Measurements from ENCODE around the gene FDPS. TPM values are rescaled to one million over a fixed set of nuclear protein-coding genes. Genes with fewer than 3 reads are reported as not detected.

FDPS gene
- 158 to 180 TPM (median 168 TPM) in 5 replicates for total RNA-seq (2022; extraction: Qiagen RNA extraction)

GRCh38 chr1:155308493-155309422, at the start of gene FDPS:
TSS of gene FDPS (plus strand) at chr1:155308866. CDS start at chr1:155309790, 924 bp downstream.

GRCh38 chr1:155261852-155262673, 46.6 kb upstream of the FDPS start, which contains the start of gene SCAMP3:
TSS of gene SCAMP3 (minus strand) at chr1:155262360. CDS start at chr1:155262151, 209 bp downstream.

GRCh38 chr1:155273343-155274245, 35.1 kb upstream of the FDPS start, which contains the start of gene CLK2:
TSS of gene CLK2 (minus strand) at chr1:155273504. CDS start at chr1:155270977, 2,527 bp downstream.

GRCh38 chr1:155277070-155277901, 31.4 kb upstream of the FDPS start, which contains the start of gene HCN3:
TSS of gene HCN3 (plus strand) at chr1:155277463. CDS start at chr1:155277591, 128 bp downstream.

GRCh38 chr1:155301342-155301841, 7.3 kb upstream of the FDPS start, which contains the start of gene PKLR:
TSS of gene PKLR (minus strand) at chr1:155301438. CDS start at chr1:155301395, 43 bp downstream.

GRCh38 chr1:155320661-155321617, 12.3 kb downstream of the FDPS start, which contains the start of gene RUSC1:
TSS of gene RUSC1 (plus strand) at chr1:155320894. CDS start at chr1:155321774, 880 bp downstream.

Other genes with a start within 250 kb of the FDPS start
- 12.3 to 15.4 TPM (median 13.0 TPM) in 5 replicates for gene EFNA4, start 245.1 kb upstream of the FDPS start, total RNA-seq (2022; extraction: Qiagen RNA extraction)
- gene EFNA3, start 230.0 kb upstream of the FDPS start, total RNA-seq (2022; extraction: Qiagen RNA extraction), result 9.7 to 11.7 TPM (median 11.6 TPM) in 5 replicates
- 21.4 to 32.6 TPM (median 26.0 TPM) in 5 replicates for gene EFNA1, start 181.0 kb upstream of the FDPS start, total RNA-seq (2022; extraction: Qiagen RNA extraction)
- 32.8 to 36.7 TPM (median 34.6 TPM) in 5 replicates for gene SLC50A1, start 173.0 kb upstream of the FDPS start, total RNA-seq (2022; extraction: Qiagen RNA extraction)
- gene DPM3, start 168.3 kb upstream of the FDPS start, total RNA-seq (2022; extraction: Qiagen RNA extraction), result 69.5 to 108 TPM (median 98.1 TPM) in 5 replicates
- gene KRTCAP2, start 135.6 kb upstream of the FDPS start, total RNA-seq (2022; extraction: Qiagen RNA extraction), result 187 to 257 TPM (median 250 TPM) in 5 replicates
- gene TRIM46, start 135.0 kb upstream of the FDPS start, total RNA-seq (2022; extraction: Qiagen RNA extraction), result 1.7 to 2.9 TPM (median 2.7 TPM) in 5 replicates
- gene THBS3, start 101.0 kb upstream of the FDPS start, total RNA-seq (2022; extraction: Qiagen RNA extraction), result 7.6 to 9.3 TPM (median 8.5 TPM) in 5 replicates
- gene MTX1, start 100.2 kb upstream of the FDPS start, total RNA-seq (2022; extraction: Qiagen RNA extraction), result 63.2 to 79.8 TPM (median 74.7 TPM) in 5 replicates
- gene ENTREP3, start 53.4 kb upstream of the FDPS start, total RNA-seq (2022; extraction: Qiagen RNA extraction), result 31.8 to 36.8 TPM (median 32.8 TPM) in 5 replicates
- 94.3 to 128 TPM (median 118 TPM) in 5 replicates for gene SCAMP3, start 46.5 kb upstream of the FDPS start, total RNA-seq (2022; extraction: Qiagen RNA extraction)
- gene CLK2, start 35.4 kb upstream of the FDPS start, total RNA-seq (2022; extraction: Qiagen RNA extraction), result 22.3 to 26.3 TPM (median 25.4 TPM) in 5 replicates
- 3.5 to 5.3 TPM (median 4.6 TPM) in 5 replicates for gene HCN3, start 31.4 kb upstream of the FDPS start, total RNA-seq (2022; extraction: Qiagen RNA extraction)
- gene PKLR, start 7.4 kb upstream of the FDPS start, total RNA-seq (2022; extraction: Qiagen RNA extraction), result not detected in 5 replicates
- gene RUSC1, start 12.0 kb downstream of the FDPS start, total RNA-seq (2022; extraction: Qiagen RNA extraction), result 42.2 to 54.3 TPM (median 53.4 TPM) in 5 replicates

Data from A549 treated with Hydrocortisone at 1 μM for 4 hours (cell line).